Measurements from ENCODE around the gene VDAC1.
A peak's percentile ranks its signal among the peaks of the same experiment; 100 is the strongest.
"Not testable (repeated sequence)": the region's sequence is repeated elsewhere in the genome, so short reads cannot be mapped to it uniquely, and the experiment has no call there.

Gene VDAC1

GRCh38 chr5:133938039-133938821, 66.5 kb downstream of the VDAC1 start:
- no peak for DNase-seq

DNA sequence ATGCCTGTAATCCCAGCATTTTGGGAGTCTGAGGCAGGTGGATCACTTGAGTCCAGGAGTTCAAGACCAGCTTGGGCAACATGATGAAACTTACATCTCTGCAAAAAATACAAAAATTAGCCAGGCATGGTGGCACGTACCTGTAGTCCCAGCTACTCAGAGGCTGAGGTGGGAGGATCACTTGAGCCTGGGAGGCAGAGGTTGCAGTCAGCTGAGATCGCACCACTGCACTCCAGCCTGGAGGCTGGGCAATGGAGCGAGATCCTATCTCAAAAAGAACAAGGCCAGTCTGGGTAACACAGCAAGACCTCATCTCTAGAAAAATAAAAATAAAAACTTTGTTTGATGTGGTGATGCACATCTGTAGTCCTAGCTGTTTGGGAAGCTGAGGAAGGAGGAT, 67.1 kb downstream of the VDAC1 start:
- not testable (repeated sequence) for DNase-seq

- DNase-seq, result no peak
Observed at GRCh38 chr5:133936651-133937015, 68.1 kb downstream of the VDAC1 start.

GRCh38 chr5:133935991-133936650, 68.7 kb downstream of the VDAC1 start:
- not testable (repeated sequence) for DNase-seq

GRCh38 chr5:133935667-133935940, 69.2 kb downstream of the VDAC1 start:
- no peak for DNase-seq

GRCh38 chr5:133934822-133935666, 69.7 kb downstream of the VDAC1 start:
- peak; percentile 6 for DNase-seq

DNA sequence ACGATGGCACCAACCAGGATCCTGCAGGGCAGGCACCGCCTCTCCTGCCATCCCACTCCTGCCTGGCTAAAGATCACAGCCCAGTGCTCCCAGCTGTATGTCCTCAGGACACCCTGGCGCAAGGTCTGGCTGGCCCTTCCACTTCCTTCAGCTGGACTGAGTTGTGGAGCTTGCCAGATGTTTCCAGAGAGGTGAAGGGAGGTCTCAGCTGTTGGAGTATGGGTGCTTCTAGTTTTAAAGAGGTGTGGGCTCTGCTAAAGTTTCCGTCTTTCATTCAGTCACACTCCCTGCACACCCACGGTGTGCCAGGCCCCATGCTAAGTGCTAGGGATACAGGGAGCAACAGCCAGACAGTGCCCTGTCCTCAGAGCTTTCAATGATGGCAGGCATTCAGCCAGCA, 70.5 kb downstream of the VDAC1 start:
- no peak for DNase-seq

- DNase-seq, result no peak
Observed at GRCh38 chr5:133933670-133934295, 71.0 kb downstream of the VDAC1 start.

DNA sequence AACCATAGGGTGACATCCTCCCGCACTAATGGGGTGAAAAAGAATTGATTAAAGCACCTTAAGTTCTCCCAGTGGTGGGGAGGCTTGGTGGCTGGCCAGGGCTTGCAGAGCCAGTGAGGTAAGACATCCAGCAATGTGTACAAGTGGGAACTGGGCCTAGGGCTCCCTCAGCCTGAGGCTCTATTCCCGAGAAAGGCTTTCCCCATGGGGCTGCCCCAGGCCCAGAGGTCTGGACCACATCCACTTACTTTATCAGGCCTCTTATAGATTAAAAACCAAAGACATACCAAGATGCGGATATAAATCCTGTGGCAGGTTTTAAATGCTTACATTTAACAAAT, 71.6 kb downstream of the VDAC1 start:
- no peak for DNase-seq

DNA sequence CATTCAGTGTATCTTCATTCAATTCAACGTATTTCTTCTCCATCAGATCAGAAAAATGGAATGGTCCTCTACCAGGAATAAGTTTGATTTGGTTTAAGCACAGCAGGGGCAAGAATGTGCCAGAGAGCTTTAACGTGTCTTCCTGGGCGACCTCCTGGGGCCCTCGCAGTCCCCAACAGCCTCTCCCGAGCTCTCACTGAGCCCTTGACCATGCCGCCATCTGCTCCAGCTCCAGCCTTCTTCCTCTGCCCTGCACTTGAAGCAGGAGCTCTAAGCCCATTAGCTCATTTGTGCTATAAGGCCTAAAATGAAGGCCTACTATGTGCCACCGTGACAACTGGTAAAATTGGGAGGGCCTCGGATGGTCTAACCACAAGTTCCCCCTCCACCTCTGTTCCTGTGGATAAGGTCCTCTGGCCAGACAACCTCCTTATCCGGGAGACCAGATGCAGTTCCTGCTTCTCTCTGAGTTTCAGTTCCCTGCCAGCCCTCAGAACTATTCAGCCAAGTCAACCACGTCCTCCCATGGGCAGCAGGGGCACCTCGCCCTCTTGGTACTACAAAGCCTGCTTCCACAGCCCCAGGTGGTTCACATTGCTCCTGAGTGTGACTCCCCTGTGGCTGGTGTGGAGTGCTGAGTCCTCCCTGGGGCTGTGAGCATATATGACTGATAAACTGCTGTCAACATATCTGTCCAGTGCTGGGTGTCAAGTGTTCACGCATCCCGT, 72.2 kb downstream of the VDAC1 start:
- DNase-seq, result no peak

GRCh38 chr5:133931546-133931945, 73.2 kb downstream of the VDAC1 start:
- DNase-seq, result no peak

DNA sequence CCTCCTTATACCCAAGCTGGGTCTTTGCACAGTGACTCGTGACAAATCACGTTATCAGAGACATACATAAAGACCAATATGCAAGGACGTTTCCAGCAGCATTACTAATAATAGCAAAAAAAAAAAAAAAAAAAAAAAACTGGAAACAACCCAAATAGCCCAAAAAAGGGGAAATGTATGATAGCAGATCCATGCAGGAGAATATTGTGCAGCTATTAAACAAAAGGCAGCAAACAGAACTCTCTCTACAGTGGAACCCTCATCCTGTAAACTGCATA, 74.0 kb downstream of the VDAC1 start:
- DNase-seq, result no peak

DNA sequence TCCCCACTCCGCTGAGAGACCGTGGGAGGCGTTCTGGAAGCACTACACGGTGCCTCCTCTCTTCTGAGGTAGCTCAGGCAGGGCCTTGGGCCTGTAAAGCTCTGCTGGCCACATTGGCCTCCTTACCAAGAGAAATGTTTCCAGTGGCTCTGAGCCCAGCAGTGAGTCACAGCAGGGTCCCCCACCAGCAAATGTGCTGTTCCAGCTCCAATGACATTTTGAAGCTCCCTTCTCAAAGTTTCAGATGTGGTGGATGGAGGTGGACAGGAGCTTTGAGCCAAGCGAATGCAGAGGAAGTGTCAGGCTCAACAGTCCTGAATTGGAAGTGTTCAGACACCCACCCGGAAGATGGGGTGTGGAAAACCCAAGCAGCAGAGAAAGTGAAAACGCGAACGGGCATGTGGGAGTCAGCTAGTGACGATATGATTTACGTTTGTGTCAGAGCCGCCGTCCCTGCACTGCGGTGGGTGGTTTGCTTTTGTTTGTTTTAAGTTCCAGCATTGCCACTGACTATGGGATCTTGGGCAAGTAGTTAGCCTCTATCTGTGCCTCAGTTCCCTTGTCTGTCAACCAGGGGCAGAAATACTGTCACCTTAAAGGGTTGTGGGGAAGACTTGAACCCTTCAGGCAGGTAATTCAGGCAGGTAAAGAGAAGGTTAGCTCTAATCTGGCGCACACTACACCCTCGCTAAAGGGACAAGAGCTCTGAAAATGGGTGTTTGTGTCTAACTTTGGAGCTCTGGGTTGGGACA, 74.5 kb downstream of the VDAC1 start:
- DNase-seq, result no peak

GRCh38 chr5:133928587-133929393, 76.0 kb downstream of the VDAC1 start:
- no peak for DNase-seq

DNA sequence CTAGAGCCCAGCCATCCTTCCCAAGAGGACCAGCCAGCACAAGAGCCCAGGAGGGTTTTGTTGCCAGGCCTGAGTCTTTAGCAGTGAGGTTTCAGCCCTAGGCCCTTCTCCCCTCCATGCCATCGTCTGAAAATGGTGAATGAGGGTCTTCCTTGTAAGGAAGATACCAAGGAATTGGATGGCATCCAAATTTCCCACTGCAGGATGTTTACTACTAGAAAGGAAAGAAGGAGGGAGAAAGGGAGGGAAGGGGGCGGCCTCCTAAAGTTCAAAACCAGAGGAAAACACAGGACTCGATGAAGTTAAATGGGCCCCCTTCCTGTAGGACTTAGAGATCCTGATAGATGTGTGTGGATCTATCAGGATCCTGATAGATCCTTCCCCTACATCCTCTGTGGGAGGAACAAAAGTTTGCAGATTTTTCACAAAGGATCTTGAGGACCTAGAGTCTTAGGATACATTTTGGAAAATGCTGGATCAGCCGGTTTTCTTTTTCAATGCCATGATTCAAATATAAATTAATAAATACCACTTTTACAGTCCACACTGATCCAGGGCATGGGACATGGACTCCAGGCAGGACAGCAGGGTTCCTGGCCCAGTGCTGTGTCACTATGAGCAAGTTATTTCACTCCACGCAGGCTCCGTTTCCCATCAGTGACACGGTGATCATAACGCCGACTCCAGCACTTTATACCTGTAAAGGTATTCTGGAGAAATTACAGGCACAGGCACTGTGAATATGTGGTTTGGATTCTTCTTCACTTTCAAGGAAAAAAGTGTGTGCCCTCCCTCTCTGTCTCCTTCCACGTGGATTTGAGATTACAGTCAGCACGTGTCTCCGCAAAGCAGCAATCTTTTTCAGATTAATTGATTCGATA, 77.2 kb downstream of the VDAC1 start:
- DNase-seq, result no peak

- no peak for DNase-seq
Observed at GRCh38 chr5:133926489-133927299, 78.1 kb downstream of the VDAC1 start.

GRCh38 chr5:133925866-133926488, 78.8 kb downstream of the VDAC1 start:
- DNase-seq, result no peak

- no peak for DNase-seq
Observed at GRCh38 chr5:133925269-133925668, 79.5 kb downstream of the VDAC1 start.

Measured in NCI-H146 (cell line).